Raji (cell line): ENCODE measurements around the gene BMPER.

Experiments
- POLR2A ChIP-seq: IDR thresholded peaks from 2 replicates; pipeline ENCODE4 v1.6.1; 2011; ENCODE audit warnings: low read depth, low read length, control low read depth; ENCODE audit not compliant: insufficient read depth

The BMPER gene

DNA sequence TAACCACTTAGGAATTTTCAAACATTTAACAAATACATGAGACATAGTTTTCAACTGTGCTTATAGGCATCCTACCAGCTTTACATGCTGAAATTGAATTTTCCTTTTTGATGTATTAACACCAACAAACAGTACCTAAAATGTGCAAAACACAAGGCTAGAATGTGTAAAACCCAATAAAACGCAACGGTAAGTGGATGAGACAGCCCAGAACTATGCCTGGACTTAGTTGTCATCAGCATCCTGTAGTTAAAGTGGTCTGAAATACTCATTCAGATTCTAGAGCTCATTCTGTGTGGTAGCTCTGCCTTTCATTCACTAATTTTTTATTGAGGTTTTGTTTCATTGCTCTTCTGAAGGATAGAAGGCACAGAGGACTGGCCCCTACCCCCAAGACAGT, 137.1 kb downstream of the BMPER start:
- no peak for TF ChIP-seq POLR2A

DNA sequence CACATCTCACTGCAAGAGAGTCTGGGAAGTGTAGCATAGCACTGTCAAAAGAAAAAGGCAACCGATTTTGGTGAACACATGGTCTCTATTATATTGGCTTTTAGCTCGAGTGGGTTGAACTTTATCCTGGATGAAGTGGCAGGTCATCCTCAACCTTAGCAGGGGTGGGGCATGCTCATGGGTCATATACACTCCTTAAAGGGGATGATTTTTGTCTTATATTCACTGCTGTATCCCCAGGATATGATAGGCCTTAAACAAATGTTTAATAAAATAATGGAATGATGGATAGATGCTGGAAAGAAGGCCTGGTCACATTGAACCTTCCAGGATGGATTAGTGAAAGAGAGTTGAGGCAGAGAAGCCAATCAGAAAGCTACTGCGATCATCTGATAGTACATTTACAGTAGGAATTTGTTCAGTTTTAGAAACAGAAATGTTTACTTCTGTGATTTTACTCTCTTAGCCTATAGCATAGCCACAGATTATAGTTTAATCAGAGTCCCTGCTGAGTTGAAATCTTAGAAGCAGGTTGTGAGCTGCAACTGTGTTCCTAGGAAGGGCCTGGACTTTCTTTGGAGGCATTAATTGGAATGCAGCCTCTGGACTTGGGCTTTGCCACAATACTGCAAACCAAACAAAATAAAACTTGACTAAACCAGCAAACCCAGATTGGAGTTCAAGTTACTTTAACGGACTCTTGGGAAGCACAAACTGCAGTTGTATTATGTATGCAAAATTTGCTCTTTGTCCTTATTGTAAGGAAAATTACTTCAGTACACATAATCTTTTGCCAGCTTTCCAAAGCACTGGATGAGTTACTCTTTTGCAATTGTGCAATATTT, 138.3 kb downstream of the BMPER start:
- no peak for TF ChIP-seq POLR2A

DNA sequence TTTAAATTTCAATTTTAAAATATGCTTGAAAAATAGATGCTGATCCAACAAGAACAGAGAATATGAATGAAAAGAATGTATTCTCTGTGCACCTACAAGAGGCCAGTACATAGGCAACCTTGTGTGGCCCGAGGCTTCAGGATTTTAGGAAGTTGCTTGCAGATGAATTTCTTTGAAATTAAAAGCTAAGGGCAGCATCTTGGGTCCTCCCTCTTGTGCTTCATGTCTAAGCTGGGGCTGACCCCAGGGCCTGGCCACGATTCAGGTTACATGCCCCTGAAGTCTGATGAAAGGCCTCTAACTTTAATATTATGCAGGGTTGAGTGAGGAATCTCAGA, 138.9 kb downstream of the BMPER start:
- no peak for TF ChIP-seq POLR2A

DNA sequence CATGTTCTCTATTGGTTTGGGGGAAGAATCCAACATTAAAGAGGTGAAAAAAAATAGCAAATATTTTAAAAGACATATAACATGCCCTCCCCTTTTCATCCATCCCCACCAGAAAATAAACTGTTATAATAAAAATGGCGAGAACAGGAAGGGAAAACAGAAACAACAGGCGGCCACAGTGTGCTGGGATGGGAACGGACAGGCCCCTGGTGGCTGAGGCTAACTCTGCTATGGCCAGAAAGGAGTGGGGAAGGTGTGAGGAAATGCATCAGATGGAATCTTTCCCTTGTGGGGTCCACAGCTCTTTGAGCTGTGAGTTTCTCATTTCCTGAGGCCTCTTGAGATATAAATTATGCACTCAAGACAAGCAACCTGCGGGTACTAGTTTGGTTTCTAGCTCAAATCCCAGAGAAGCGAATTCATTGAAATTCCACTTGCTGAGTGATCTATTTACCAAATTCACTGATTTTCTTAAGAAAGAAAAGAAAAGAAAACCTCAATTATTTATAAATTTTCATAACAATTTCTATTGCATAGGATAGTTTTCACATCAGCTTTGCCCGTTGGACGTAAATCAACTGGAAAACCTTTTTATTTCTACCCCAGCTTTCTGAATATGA, 139.5 kb downstream of the BMPER start:
- no peak for TF ChIP-seq POLR2A

DNA sequence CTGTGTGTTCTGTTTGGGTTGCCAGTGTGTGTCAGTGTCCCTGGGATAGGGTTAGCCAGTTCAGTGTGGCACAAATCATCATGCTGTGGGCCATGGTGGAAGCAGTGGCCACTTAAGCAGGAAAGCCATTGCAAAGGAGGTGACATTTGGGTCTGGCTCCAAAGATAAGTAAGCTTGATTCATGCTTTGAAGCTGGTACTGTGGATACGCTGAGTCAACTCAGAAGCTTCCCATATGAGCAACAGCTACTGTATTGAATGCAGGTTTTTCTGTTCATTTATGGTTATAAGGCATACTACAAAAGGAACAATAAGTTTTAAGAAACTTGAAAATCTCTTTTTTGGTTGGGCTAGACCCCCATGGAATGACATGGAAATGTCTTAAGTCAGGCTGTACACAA, 143.1 kb downstream of the BMPER start:
- no peak for TF ChIP-seq POLR2A

DNA sequence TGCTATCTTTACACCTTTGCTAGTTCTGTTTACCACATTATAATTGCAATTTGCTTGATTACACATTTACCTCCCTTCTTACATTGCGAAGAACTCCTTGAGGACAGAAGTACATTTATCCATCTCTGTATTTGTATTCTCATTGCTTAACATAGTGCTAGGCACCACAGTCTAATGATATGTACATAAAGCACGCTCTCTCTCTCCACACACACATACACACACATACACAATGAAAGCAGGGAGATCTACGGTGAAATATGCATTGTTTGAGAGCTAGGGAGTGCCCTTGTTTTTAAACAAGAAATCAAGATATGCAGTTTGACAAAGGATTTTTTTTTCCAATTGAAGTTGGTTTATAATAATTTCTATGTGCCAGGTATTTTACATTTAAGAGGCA, 148.7 kb downstream of the BMPER start:
- TF ChIP-seq POLR2A, result no peak

DNA sequence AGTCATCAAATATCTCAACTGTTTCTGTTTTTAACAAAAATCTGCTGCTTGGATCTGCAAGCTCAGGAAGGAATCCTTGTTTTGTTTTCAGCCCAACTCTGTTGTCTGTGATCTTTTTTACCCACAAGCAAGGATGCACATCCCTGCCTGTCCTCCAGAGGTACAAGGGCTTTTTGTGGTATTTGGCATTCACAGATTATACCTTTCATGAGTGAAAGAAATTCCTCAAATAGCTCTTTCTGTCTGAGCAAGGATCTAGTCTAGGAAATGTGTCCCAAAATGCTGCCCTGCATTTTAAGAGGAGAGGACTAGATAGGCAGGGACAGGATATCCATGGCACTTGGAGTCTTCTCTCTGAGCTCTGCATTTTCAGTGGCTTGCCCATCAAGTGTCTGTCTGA, 151.8 kb downstream of the BMPER start:
- TF ChIP-seq POLR2A, result no peak

DNA sequence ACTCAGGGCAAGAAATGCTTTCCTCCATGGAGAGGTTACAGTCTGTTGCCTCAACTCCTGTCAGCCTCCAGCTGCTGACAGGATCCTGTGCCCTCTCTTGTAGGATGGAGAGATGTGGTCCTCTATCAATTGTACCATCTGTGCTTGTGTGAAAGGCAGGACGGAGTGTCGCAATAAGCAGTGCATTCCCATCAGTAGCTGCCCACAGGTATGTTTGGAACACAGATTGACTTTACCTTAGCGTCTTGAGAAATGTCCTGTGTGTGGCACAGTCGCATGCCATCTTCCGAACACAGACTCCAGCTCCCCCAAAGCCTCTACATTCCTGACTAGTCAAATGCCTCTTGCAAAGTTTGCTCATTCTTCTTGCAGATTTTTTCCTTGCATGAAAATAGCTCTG, 152.6 kb downstream of the BMPER start:
- no peak for TF ChIP-seq POLR2A

DNA sequence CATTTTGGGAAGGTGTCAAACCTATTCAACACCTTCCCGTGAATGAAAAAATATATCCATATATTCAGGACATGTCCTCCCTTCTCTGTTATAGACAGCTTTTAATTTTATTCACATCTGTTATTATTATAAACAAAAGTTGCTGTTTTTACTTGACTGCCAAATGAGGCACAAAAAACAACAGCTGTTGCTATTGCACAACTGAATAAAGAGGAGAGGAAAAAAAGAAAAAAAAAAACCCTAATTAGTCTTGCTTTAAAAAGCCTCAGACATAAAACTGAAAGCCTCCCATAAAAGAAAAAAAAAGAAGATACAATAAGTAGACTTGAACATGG, 153.4 kb downstream of the BMPER start:
- no peak for TF ChIP-seq POLR2A

DNA sequence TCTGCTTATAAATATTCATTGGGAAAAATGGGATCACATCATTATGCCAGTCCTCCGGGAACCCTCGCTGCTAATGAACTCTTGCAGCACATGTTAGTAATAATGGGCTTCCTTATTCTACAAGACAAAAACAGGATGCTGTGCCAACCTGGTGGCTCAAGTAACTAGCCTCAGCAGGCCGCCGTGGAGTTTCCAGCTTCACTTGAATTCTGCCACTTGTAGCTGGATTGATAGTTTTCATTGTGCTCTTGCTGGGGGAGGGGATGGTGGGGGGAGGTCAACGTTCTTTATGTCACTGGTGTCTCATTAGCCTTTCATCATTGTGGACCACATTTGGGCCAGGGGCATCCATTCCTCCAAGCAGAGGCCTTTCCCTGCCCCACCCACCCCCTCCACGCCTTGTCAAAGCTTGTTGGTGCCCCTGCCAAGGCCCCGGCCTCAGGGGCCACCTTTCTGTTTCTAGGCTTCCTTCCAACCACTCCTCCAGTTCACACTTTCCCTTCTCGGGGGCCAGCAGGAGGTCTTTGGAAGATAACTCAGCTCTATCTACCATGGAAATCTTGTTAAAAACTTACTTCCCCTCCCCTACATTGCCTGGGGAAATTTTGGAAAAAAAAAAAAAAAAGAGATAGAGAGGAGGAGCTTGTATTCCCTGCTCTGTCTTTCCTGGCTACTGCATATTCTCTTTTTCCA, 153.9 kb downstream of the BMPER start:
- no peak for TF ChIP-seq POLR2A

DNA sequence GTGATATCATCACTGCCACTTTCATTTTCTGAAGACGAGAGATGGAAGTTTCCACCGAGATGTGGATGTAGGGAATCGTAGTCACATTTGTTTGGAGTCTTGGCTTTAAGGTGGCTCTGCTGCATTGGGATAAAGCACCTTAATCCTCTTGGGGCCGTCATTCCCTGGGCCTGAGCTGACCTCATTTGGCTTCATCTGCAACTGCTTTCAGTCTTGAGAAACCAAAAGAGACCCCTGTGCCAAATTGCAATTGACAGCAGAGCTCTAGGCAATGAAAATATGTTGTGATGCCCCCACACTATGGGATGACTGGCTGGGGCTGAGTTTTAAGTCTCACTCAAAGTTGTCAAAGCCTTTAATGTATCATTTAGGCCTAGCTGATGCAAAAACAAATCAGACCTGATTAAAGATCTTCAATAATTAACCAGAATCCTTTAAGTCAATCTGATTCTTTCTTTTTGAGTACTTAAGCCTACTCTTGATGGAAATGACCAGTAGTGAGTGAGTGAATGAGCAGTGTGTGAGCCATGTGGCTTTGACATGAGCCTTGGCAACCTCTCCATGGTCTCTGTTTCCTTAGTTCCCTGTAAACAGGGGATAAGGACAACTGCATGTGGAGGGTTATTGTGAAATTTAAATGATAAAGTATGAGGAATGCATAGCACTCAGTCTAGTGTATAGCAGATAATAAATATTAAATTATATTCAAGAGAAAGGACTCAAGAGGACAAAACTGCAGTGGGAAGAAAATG, 155.0 kb downstream of the BMPER start:
- no peak for TF ChIP-seq POLR2A

DNA sequence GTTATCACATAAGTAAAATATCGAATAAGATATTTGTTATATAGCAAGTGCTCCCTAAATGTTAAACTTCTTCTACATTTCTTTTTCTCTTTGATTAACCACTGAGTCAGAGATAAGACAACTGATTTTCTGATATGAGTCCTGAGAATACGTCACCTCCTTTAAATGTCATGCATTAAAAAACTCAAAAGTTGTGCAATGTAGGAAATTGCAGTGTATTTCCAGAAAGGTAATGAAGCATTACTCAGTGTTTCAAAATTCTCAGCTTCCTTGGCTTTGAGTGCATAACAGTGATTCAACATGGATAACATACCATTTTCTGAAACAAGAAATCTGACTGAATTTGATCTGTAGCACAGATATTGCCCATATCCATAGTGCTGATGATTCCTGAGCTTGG, 155.8 kb downstream of the BMPER start:
- no peak for TF ChIP-seq POLR2A

DNA sequence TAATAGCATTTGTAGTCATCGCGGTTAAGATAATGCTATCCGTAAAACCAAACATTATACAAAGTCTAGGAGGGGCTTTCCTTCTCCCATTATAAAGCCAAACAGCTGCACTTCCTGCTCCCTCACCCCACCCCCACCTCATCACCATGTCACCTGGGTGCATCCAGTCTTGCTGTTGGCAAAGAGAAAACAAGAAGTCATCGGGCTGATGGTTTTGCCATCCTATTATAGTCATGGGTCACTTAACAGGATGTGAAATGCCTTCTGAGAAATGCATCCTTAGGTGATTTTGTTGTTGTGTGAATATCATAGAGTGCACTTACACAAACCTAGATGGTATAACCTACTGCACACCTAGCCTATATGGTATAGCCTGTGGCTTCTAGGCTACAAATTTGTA, 157.0 kb downstream of the BMPER start:
- TF ChIP-seq POLR2A, result no peak

DNA sequence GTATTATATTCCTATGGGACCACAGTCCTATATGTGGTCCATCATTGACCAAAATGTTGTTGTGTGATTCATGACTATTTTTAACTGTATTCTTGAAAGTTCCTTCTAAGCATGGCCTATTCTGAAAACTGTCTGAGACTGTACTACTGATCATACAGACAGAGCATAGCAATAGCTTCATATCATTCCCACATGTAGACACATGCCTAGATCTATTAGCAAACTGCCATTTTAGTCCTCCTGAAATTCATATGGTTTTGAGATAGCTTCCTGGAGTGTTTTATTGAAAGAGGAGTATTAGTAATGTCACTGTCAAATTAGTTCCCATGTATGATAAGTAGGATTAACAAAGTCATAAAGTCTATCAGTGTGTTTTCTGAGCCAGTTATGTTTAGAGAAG, 157.5 kb downstream of the BMPER start:
- no peak for TF ChIP-seq POLR2A

DNA sequence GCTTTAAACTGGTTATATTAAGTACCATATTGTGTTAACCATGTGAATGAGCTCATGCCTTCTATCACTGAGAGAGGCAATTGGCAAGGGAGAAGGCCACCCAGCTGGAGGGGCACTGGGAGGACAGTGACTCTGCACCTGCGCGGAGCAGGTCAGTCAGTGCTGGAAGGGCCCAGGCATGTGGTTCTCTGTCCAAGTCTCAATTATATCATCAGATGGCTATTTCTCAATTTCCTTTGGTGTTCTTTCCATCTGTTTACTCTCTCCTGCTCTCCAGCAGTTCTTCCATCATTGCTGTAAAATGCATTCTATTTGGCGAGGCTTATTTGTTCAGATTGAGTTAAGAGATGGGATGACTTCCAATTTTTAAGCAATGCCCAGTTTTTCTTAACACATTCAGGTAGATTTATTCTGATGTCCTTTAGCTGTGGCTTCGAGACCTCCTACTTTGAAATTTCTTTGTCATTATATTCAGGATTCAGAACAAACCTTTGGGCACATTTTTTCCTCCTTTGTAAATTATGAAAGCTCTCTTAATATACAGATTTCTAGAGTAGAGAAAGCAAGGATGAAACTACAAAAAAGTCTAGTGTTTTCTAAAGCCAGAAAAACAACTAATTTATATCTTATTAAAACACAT, 159.3 kb downstream of the BMPER start:
- no peak for TF ChIP-seq POLR2A
